ENCODE results near the gene SH3RF3. TPM values are rescaled to one million over a fixed set of nuclear protein-coding genes. Genes with fewer than 3 reads are reported as not detected.

The SH3RF3 gene
- total and polyA plus RNA-seq, 10 of the 15 experiments (the other 5 are each of a cell fraction or from before 2014, with no cell fraction given), result 0.08 to 8.8 (median 2.3) TPM

DNA sequence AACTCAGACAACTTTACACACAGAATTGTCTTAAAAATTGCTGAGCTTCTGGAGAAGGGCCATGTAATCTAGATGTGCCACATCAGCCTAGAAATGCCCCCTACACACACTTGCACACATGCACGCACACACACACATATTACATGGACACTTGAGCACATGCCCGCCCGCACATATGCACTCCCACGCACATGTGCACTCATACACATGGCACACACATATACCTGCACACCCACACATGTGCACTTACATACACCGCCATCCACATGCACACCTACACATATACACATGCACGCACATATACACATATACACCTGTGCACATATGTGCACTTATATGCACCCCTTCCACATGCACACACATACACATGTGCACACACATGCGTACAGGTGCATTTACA is 271.1 kb downstream of the SH3RF3 start:
- H2AFZ ChIP-seq (ENCODE audit: control insufficient read depth, low read depth, low read length), result no peak overlapping the region
- TF ChIP-seq, protein P1, sequence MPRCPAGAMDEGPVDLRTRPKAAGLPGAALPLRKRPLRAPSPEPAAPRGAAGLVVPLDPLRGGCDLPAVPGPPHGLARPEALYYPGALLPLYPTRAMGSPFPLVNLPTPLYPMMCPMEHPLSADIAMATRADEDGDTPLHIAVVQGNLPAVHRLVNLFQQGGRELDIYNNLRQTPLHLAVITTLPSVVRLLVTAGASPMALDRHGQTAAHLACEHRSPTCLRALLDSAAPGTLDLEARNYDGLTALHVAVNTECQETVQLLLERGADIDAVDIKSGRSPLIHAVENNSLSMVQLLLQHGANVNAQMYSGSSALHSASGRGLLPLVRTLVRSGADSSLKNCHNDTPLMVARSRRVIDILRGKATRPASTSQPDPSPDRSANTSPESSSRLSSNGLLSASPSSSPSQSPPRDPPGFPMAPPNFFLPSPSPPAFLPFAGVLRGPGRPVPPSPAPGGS (IDR thresholded peaks at IDR 0.05; ENCODE audit: borderline replicate concordance, insufficient read depth, low read depth, low read length, poor library complexity, severe bottlenecking), result peak; percentile 92
- TF ChIP-seq SPI1 (IDR thresholded peaks at IDR 0.05; ENCODE audit: borderline replicate concordance, insufficient read depth, low read depth, low read length) (no peak), POLR2A (IDR thresholded peaks at IDR 0.05; ENCODE audit: low read depth, low read length) (no peak)
- TF ChIP-seq, protein P2, sequence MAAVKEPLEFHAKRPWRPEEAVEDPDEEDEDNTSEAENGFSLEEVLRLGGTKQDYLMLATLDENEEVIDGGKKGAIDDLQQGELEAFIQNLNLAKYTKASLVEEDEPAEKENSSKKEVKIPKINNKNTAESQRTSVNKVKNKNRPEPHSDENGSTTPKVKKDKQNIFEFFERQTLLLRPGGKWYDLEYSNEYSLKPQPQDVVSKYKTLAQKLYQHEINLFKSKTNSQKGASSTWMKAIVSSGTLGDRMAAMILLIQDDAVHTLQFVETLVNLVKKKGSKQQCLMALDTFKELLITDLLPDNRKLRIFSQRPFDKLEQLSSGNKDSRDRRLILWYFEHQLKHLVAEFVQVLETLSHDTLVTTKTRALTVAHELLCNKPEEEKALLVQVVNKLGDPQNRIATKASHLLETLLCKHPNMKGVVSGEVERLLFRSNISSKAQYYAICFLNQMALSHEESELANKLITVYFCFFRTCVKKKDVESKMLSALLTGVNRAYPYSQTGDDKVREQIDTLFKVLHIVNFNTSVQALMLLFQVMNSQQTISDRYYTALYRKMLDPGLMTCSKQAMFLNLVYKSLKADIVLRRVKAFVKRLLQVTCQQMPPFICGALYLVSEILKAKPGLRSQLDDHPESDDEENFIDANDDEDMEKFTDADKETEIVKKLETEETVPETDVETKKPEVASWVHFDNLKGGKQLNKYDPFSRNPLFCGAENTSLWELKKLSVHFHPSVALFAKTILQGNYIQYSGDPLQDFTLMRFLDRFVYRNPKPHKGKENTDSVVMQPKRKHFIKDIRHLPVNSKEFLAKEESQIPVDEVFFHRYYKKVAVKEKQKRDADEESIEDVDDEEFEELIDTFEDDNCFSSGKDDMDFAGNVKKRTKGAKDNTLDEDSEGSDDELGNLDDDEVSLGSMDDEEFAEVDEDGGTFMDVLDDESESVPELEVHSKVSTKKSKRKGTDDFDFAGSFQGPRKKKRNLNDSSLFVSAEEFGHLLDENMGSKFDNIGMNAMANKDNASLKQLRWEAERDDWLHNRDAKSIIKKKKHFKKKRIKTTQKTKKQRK (IDR thresholded peaks at IDR 0.05; ENCODE audit: low read depth, low read length), result no peak
- intact Hi-C loops (cut with micrococcal nuclease; ENCODE audit: unreplicated experiment) (no loop called here), in situ Hi-C loops (cut with MboI) (loop anchor here (5.0 kb wide), 1 partner anchor 52 kb away; no protein-coding TSS in a partner anchor)
- no peak overlapping the region for H3K9ac ChIP-seq (ENCODE audit: control insufficient read depth, insufficient read depth, low read length)
- FAIRE-seq (no peak), DNase-seq (ENCODE audit: low read depth, low spot score) (no peak), ATAC-seq (no peak)
- H3K36me3 ChIP-seq (ENCODE audit: control insufficient read depth in 2 of 2, insufficient read depth in 2 of 2, low read length in 1 of 2), result no peaks in the 10 kb centered on the region
- no peak overlapping the region for H3K4me3 ChIP-seq
- ChIA-PET POLR2A (no interaction called here), SMC1A (ENCODE audit: uncharacterized antibody, unreplicated experiment) (no interaction called here), RAD21 (ENCODE audit: unreplicated experiment) (no interaction called here), CTCF (no interaction called here)
- no peaks in the 10 kb centered on the region; the same call in none of the 2 replicates for H3K4me1 ChIP-seq (ENCODE audit: control insufficient read depth, insufficient read depth, low read length)
- H3K4me2 ChIP-seq (ENCODE audit: control insufficient read depth, insufficient read depth), result no peak overlapping the region
- H3K27me3 ChIP-seq (replicated peaks in 1 of 2; ENCODE audit: control insufficient read depth in 2 of 2, insufficient read depth in 2 of 2, low read length in 1 of 2), result no peaks in the 10 kb centered on the region
- WGBS (ENCODE audit: insufficient coverage, insufficient replicate concordance, low lambda C conversion rate, missing lambda C conversion rate), result 46% methylated on average over 7 of the region's 7 CpGs
- no peaks in the 10 kb centered on the region for H3K79me2 ChIP-seq (ENCODE audit: control insufficient read depth, insufficient read depth, low read length)
- no TSS peak for BruUV-seq (replicated peaks)
- no peaks in the 10 kb centered on the region for H3K9me3 ChIP-seq (replicated peaks; ENCODE audit: control insufficient read depth, insufficient read depth, low read length)
- no peaks in the 10 kb centered on the region for H4K20me1 ChIP-seq (ENCODE audit: control insufficient read depth, insufficient read depth)
- H3K27ac ChIP-seq (ENCODE audit: control insufficient read depth, insufficient read depth), result no peak overlapping the region

Data from GM12878 (cell line).